Omental fat pad (tissue), 4 donors: ENCODE measurements around the gene SLC2A10. TPM values are rescaled to one million over a fixed set of nuclear protein-coding genes. Genes with fewer than 3 reads are reported as not detected.

Experiments used
- ATAC-seq: fragments of 150-250 bp; one replicate; pipeline ENCODE4 v1.9.1; 2016; ENCODE audit warnings: mild to moderate bottlenecking, moderate library complexity; ENCODE audit not compliant: low FRiP score
- DNase-seq: peaks from one replicate; pipeline ENCODE4 v3.0.0-alpha.2; 2019; ENCODE audit warnings: low spot score
- total RNA-seq, 4 donors: library from RNA; depleted of rRNA; stranded (reverse); fragments of >200 nt; gene quantifications; one replicate each; pipeline ENCODE4 v1.1.0, GENCODE V29; 2016
- TF ChIP-seq, protein P1 (sequence below), 3 donors: fragments of 450-650 bp; IDR thresholded peaks; one replicate each; pipeline ENCODE4 v1.5.1; 2016 to 2017; ENCODE audit warnings: antibody characterized with exemption in 3 of 3, mild to moderate bottlenecking in 3 of 3, moderate library complexity in 2 of 3

The SLC2A10 gene
- total RNA-seq, 4 donors from 2014 or later, result 5.8 to 28.5 (median 18.7) TPM

DNA sequence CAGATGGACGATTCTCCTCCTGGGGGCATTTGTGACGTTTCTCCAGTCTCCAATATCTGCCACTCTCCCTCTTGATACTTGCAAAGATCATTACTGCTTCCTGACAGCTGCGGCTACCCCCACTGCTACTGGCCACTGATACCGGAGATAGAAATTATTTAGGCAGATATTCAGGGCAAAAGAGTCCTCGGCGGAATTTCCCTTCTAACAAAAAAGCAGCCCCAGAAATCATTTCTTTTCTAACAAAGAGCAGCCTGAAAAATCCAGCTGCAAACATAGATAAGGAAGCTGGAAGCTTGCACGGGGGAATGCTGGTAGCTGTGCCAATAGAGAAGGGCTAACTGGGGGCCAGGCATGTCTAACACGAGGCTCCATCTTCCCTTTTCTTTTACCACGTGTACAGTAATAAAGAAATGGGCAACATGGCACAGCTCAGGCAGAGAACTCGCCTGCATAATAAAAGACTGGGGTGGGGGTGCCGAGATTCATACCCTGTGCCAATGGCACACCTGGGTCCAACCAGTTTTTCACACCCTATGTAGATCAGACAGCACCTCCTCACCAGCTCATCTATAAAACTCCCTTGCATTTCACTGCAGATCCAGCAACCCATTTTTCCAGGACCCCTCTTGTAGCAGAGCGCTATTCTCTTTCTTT is 26.3 kb upstream of the SLC2A10 start:
- ATAC-seq (no peak), DNase-seq (no peak)
- TF ChIP-seq, protein P1, sequence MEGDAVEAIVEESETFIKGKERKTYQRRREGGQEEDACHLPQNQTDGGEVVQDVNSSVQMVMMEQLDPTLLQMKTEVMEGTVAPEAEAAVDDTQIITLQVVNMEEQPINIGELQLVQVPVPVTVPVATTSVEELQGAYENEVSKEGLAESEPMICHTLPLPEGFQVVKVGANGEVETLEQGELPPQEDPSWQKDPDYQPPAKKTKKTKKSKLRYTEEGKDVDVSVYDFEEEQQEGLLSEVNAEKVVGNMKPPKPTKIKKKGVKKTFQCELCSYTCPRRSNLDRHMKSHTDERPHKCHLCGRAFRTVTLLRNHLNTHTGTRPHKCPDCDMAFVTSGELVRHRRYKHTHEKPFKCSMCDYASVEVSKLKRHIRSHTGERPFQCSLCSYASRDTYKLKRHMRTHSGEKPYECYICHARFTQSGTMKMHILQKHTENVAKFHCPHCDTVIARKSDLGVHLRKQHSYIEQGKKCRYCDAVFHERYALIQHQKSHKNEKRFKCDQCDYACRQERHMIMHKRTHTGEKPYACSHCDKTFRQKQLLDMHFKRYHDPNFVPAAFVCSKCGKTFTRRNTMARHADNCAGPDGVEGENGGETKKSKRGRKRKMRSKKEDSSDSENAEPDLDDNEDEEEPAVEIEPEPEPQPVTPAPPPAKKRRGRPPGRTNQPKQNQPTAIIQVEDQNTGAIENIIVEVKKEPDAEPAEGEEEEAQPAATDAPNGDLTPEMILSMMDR (IDR thresholded peaks at IDR 0.05), result no peak

- no peak for DNase-seq
- ATAC-seq, result no peak
- TF ChIP-seq, protein P1 (IDR thresholded peaks at IDR 0.05), result no peak
These were observed 25.8 kb upstream of the SLC2A10 start for GRCh38 chr20:46683668-46683938.

DNA sequence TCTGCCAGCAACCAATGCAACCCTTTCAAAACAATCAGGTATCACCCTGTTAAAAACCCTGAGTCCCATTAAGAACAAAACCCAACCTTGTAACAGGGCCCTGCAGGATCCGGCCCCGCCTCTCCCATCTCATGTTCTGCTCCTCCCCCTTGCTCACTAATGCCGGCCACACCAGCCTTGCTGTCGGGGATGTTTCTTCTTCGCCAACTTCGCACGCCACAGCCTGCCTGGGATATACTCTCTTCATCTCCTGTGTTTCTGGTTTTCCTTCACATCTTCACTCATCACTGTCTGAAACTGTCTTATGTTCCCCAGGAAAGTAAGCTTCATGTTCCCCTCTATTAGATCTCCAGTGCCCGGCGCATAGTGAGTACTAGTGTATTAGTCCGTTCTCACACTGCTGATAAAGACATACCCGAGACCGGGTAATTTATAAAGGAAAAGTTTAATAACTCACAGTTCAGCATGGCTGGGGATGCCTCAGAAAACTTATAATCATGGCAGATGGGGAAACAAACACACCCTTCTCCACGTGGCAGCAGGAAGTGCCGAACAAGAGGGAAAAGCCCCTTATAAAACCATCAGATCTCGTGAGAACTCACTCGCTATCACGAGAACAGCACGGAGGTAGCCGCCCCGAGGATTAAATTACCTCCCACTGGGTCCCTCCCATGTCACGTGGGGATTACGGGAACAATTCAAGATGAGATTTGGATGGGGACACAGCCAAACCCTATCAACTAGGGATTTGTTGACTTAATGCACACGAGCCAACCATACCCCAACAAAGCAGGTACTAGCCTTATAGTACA is 25.3 kb upstream of the SLC2A10 start:
- no peak for DNase-seq
- ATAC-seq, result peak; percentile 62
- TF ChIP-seq, protein P1 (IDR thresholded peaks at IDR 0.05), result no peak

DNA sequence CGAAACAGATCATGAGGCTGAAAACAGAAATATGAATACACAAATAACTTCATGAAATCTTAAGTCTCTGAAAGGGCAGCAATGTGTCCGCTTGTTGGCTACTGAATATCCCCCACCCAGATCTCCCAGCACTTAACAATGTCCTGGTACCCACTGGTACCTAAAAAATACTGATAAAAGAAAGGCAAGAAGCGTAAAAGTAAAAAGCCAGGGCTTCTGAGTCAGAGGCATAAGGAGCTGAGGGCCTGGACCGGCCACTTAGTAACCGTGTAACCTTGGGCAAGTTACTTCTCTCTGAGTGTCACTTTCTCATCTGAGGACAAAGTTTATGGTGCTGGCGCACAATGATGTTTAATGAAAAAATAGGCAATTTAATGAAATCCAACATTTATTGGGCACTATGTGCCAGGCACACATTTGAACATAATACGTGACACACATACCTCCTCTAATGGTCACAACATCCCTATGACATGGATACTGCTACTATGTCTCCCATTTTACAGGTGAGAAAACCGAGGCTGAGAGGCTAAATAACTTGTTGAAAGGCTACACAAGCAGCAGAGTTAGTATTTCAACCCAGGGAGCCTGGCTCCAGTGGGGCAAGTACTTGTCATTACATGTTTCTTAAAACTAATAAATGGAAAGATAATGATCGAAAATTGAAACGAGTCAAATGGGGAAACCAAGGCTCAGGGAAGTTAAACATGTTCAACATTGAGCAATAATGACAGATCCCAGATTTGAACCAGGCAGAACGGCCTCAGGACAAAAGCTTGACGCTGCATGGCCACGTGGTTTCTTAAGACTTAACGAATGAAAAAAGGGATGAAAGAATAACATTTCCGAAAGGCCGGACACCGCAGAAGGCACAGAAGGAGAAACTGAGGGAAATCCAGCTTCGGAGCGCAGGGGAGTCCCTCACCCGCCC is 21.0 kb upstream of the SLC2A10 start:
- TF ChIP-seq, protein P1 (IDR thresholded peaks at IDR 0.05), result no peak
- DNase-seq, result no peak
- ATAC-seq, result no peak

GRCh38 chr20:46689082-46689753 is 20.2 kb upstream of the SLC2A10 start, which contains the start of gene TP53RK:
Gene TP53RK, minus strand, starts transcription at chr20:46689444. Its CDS starts 30 bp downstream, at chr20:46689414.
- DNase-seq (peak; percentile 90), ATAC-seq (peak; percentile 97)
- TF ChIP-seq, protein P1 (IDR thresholded peaks at IDR 0.05), result peak in 1 of 3 donors; percentile 18

DNA sequence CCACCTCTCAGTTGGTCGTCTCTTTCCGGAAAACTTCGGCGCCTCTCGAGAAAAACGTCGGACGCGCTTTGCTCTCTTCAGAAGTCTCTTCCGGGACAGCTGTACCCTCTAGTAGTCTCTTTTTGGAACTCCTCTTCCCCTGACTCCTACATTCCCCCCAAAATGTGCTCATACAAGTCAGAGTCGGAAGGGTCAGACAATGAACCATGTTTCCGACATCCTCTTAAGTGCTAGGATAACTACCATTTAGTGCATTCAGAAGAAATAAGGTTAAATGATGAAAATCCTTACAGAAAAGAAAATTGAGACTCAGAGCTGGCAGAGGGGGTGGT is 19.7 kb upstream of the SLC2A10 start:
- TF ChIP-seq, protein P1 (IDR thresholded peaks at IDR 0.05), result no peak
- ATAC-seq (no peak), DNase-seq (no peak)
